Breast epithelium (tissue), 3 donors: ENCODE results near the gene CWC27.

Experiments
- POLR2A ChIP-seq: fragments of 450-650 bp; IDR thresholded peaks from one replicate; pipeline ENCODE4 v1.6.1; 2016; ENCODE audit warnings: antibody characterized with exemption, mild to moderate bottlenecking, moderate library complexity
- TF ChIP-seq, protein P1 (sequence below), 3 donors: fragments of 450-650 bp; IDR thresholded peaks; one replicate each; pipeline ENCODE4 v1.5.1; 2016 to 2017; ENCODE audit warnings: antibody characterized with exemption in 3 of 3, mild to moderate bottlenecking in 3 of 3, moderate library complexity in 3 of 3

GRCh38 chr5:64949331-64949730, 180.6 kb downstream of the CWC27 start:
- TF ChIP-seq, protein P1, sequence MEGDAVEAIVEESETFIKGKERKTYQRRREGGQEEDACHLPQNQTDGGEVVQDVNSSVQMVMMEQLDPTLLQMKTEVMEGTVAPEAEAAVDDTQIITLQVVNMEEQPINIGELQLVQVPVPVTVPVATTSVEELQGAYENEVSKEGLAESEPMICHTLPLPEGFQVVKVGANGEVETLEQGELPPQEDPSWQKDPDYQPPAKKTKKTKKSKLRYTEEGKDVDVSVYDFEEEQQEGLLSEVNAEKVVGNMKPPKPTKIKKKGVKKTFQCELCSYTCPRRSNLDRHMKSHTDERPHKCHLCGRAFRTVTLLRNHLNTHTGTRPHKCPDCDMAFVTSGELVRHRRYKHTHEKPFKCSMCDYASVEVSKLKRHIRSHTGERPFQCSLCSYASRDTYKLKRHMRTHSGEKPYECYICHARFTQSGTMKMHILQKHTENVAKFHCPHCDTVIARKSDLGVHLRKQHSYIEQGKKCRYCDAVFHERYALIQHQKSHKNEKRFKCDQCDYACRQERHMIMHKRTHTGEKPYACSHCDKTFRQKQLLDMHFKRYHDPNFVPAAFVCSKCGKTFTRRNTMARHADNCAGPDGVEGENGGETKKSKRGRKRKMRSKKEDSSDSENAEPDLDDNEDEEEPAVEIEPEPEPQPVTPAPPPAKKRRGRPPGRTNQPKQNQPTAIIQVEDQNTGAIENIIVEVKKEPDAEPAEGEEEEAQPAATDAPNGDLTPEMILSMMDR (IDR thresholded peaks at IDR 0.05), result no peak
- TF ChIP-seq POLR2A, result no peak
